ENCODE results near the gene HIVEP1. TPM values are rescaled to one million over a fixed set of nuclear protein-coding genes. Genes with fewer than 3 reads are reported as not detected.

Gene HIVEP1
- total and polyA plus RNA-seq, 2 donors from 2014 or later = 3.6 to 30.4 TPM

GRCh38 chr6:12034837-12035236, 22.7 kb downstream of the HIVEP1 start:
- H3K9ac ChIP-seq (ENCODE audit: low read length in 3 of 3) = no peak overlapping the region

GRCh38 chr6:12036766-12037165, 24.7 kb downstream of the HIVEP1 start:
- H3K4me1 ChIP-seq (ENCODE audit: control insufficient read depth in 2 of 3, insufficient read depth in 2 of 3, low read depth in 1 of 3, low read length in 3 of 3) = peaks cover 0 to 16% (median 2%) of the 10 kb centered on the region in 3 donors
- FAIRE-seq (no peak), DNase-seq (no peak)
- no peak overlapping the region for H3K9ac ChIP-seq (ENCODE audit: low read length in 3 of 3)
- no peaks in the 10 kb centered on the region for H3K9me3 ChIP-seq (ENCODE audit: control insufficient read depth in 2 of 3, insufficient read depth in 1 of 3, low read length in 3 of 3)
- no peak overlapping the region for H3K27ac ChIP-seq (ENCODE audit: low read depth in 2 of 2, low read length in 2 of 2)
- no peaks in the 10 kb centered on the region for H3K36me3 ChIP-seq (ENCODE audit: control insufficient read depth in 2 of 3, insufficient read depth in 3 of 3, low read length in 3 of 3)
- no peak for TF ChIP-seq CTCF (IDR thresholded peaks at IDR 0.05; ENCODE audit: borderline replicate concordance, extremely low read depth, insufficient read depth)
- no peaks in the 10 kb centered on the region for H3K27me3 ChIP-seq (ENCODE audit: control insufficient read depth, insufficient read depth, low read length)
- intact Hi-C loops (cut with DNase I) = no loop called here
- H3K4me3 ChIP-seq (ENCODE audit: low read length in 3 of 3) = no peak overlapping the region

More at GRCh38 chr6:12034837-12035236, 22.7 kb downstream of the HIVEP1 start:
- H3K9me3 ChIP-seq (ENCODE audit: control insufficient read depth in 2 of 3, insufficient read depth in 1 of 3, low read length in 3 of 3) = peaks cover 0 to 3% (median 0%) of the 10 kb centered on the region in 3 donors
- intact Hi-C loops (cut with DNase I) = no loop called here
- H3K4me1 ChIP-seq (ENCODE audit: control insufficient read depth in 2 of 3, insufficient read depth in 2 of 3, low read depth in 1 of 3, low read length in 3 of 3) = peaks cover 0 to 16% (median 2%) of the 10 kb centered on the region in 3 donors
- no peaks in the 10 kb centered on the region for H3K36me3 ChIP-seq (ENCODE audit: control insufficient read depth in 2 of 3, insufficient read depth in 3 of 3, low read length in 3 of 3)
- FAIRE-seq (no peak), DNase-seq (no peak)
- no peak overlapping the region for H3K27ac ChIP-seq (ENCODE audit: low read depth in 2 of 2, low read length in 2 of 2)
- H3K27me3 ChIP-seq (ENCODE audit: control insufficient read depth, insufficient read depth, low read length) = no peaks in the 10 kb centered on the region
- no peak overlapping the region for H3K4me3 ChIP-seq (ENCODE audit: low read length in 3 of 3)
- TF ChIP-seq CTCF (IDR thresholded peaks at IDR 0.05; ENCODE audit: borderline replicate concordance, extremely low read depth, insufficient read depth) = no peak

GRCh38 chr6:12037798-12038197, 25.7 kb downstream of the HIVEP1 start:
- H3K27ac ChIP-seq (ENCODE audit: low read depth in 2 of 2, low read length in 2 of 2) = no peak overlapping the region
- TF ChIP-seq CTCF (IDR thresholded peaks at IDR 0.05; ENCODE audit: borderline replicate concordance, extremely low read depth, insufficient read depth) = no peak
- DNase-seq (no peak), FAIRE-seq (no peak)
- H3K27me3 ChIP-seq (ENCODE audit: control insufficient read depth, insufficient read depth, low read length) = no peaks in the 10 kb centered on the region
- H3K9me3 ChIP-seq (ENCODE audit: control insufficient read depth in 2 of 3, insufficient read depth in 1 of 3, low read length in 3 of 3) = no peaks in the 10 kb centered on the region
- no peak overlapping the region for H3K4me3 ChIP-seq (ENCODE audit: low read length in 3 of 3)
- peaks cover 0 to 16% (median 2%) of the 10 kb centered on the region in 3 donors for H3K4me1 ChIP-seq (ENCODE audit: control insufficient read depth in 2 of 3, insufficient read depth in 2 of 3, low read depth in 1 of 3, low read length in 3 of 3)
- no peaks in the 10 kb centered on the region for H3K36me3 ChIP-seq (ENCODE audit: control insufficient read depth in 2 of 3, insufficient read depth in 3 of 3, low read length in 3 of 3)
- intact Hi-C loops (cut with DNase I) = no loop called here
- no peak overlapping the region for H3K9ac ChIP-seq (ENCODE audit: low read length in 3 of 3)
